Progenitor cell of endocrine pancreas (in vitro differentiated cells): Measurements from ENCODE around the gene FBXL22. TPM values are rescaled to one million over a fixed set of nuclear protein-coding genes. Genes with fewer than 3 reads are reported as not detected.

Source experiments
- DNase-seq: peaks from one replicate; pipeline ENCODE4 v3.0.0; 2021; ENCODE audit warnings: low spot score; ENCODE audit not compliant: unreplicated experiment
- H3K27ac Mint-ChIP-seq: 2 replicates; pipeline ENCODE4 v1.8.0; 2021; ENCODE audit warnings: mild to moderate bottlenecking, moderate library complexity, mixed read lengths
- H3K27me3 Mint-ChIP-seq: 2 replicates; pipeline ENCODE4 v1.8.0; 2021; ENCODE audit warnings: mixed read lengths
- H3K36me3 Mint-ChIP-seq: 2 replicates; pipeline ENCODE4 v1.8.0; 2022; ENCODE audit warnings: mixed read lengths; ENCODE audit not compliant: insufficient read depth
- H3K4me1 Mint-ChIP-seq: 2 replicates; pipeline ENCODE4 v1.8.0; 2021; ENCODE audit warnings: low read depth, mixed read lengths
- H3K4me3 Mint-ChIP-seq: 2 replicates; pipeline ENCODE4 v1.8.0; 2021; ENCODE audit warnings: low read depth, mild to moderate bottlenecking, moderate library complexity, mixed read lengths
- H3K9me3 Mint-ChIP-seq: 2 replicates; pipeline ENCODE4 v1.8.0; 2021; ENCODE audit warnings: low read depth, mixed read lengths
- CTCF ChIP-seq: fragments of 200-600 bp; sonication (generic); IDR thresholded peaks from one replicate; pipeline ENCODE4 v1.5.0; 2021; ENCODE audit warnings: antibody characterized with exemption, mild to moderate bottlenecking; ENCODE audit not compliant: unreplicated experiment
- total RNA-seq: library from RNA; stranded (reverse); gene quantifications from 2 replicates; pipeline ENCODE4 v1.2.1, GENCODE V29; 2021

The FBXL22 gene
- total RNA-seq, 1 donor from 2014 or later, result 0.31 TPM

GRCh38 chr15:63593705-63594671 lies 3.2 kb upstream of the FBXL22 start:
- no peaks in the 10 kb centered on the region for H3K9me3 Mint-ChIP-seq
- TF ChIP-seq CTCF, result no peak
- H3K4me3 Mint-ChIP-seq, result no peak overlapping the region
- H3K27me3 Mint-ChIP-seq, result no peaks in the 10 kb centered on the region
- peaks cover 32% of the 10 kb centered on the region for H3K36me3 Mint-ChIP-seq
- H3K4me1 Mint-ChIP-seq, result peaks cover 25% of the 10 kb centered on the region
- peak overlapping the region; percentile 39 for H3K27ac Mint-ChIP-seq
- DNase-seq, result no peak

GRCh38 chr15:63595065-63595464 lies 2.1 kb upstream of the FBXL22 start:
- peaks cover 27% of the 10 kb centered on the region for H3K4me1 Mint-ChIP-seq
- TF ChIP-seq CTCF, result no peak
- DNase-seq, result no peak
- no peaks in the 10 kb centered on the region for H3K27me3 Mint-ChIP-seq
- peaks cover 22% of the 10 kb centered on the region for H3K36me3 Mint-ChIP-seq
- H3K9me3 Mint-ChIP-seq, result no peaks in the 10 kb centered on the region
- no peak overlapping the region for H3K4me3 Mint-ChIP-seq
- H3K27ac Mint-ChIP-seq, result no peak overlapping the region

GRCh38 chr15:63595688-63596087 lies 1.5 kb upstream of the FBXL22 start:
- H3K27ac Mint-ChIP-seq, result no peak overlapping the region

GRCh38 chr15:63596676-63597037 lies 530 bp upstream of the FBXL22 start:
- TF ChIP-seq CTCF, result no peak
- no peaks in the 10 kb centered on the region for H3K27me3 Mint-ChIP-seq
- H3K4me1 Mint-ChIP-seq, result peaks cover 20% of the 10 kb centered on the region
- no peak for DNase-seq
- no peaks in the 10 kb centered on the region for H3K9me3 Mint-ChIP-seq
- peaks cover 9% of the 10 kb centered on the region for H3K36me3 Mint-ChIP-seq
- H3K4me3 Mint-ChIP-seq, result no peak overlapping the region
- peak overlapping the region; percentile 42 for H3K27ac Mint-ChIP-seq

More at GRCh38 chr15:63595688-63596087, 1.5 kb upstream of the FBXL22 start:
- Mint-ChIP-seq H3K4me1 (peaks cover 25% of the 10 kb centered on the region), H3K9me3 (no peaks in the 10 kb centered on the region), H3K27me3 (no peaks in the 10 kb centered on the region), H3K4me3 (no peak overlapping the region), H3K36me3 (peaks cover 18% of the 10 kb centered on the region)
- no peak for TF ChIP-seq CTCF
- DNase-seq, result no peak

- H3K4me1 Mint-ChIP-seq, result peaks cover 24% of the 10 kb centered on the region
- H3K9me3 Mint-ChIP-seq, result no peaks in the 10 kb centered on the region
- peaks cover 6% of the 10 kb centered on the region for H3K36me3 Mint-ChIP-seq
- peaks cover 7% of the 10 kb centered on the region for H3K27me3 Mint-ChIP-seq
- TF ChIP-seq CTCF, result no peak
- H3K4me3 Mint-ChIP-seq, result no peak overlapping the region
- H3K27ac Mint-ChIP-seq, result no peak overlapping the region
- DNase-seq, result no peak
Observed at GRCh38 chr15:63597821-63598220, 634 bp downstream of the FBXL22 start.
